Transverse colon (tissue), 4 donors: ENCODE data around the gene IRF4.

Experiments
- EP300 ChIP-seq: sonication (generic); formaldehyde crosslinking; IDR thresholded peaks from one replicate; pipeline ENCODE4 v1.6.1; 2017; ENCODE audit warnings: antibody characterized with exemption, low read depth
- POLR2A ChIP-seq: fragments of 450-650 bp; IDR thresholded peaks from one replicate; pipeline ENCODE4 v1.6.1; 2016; ENCODE audit warnings: antibody characterized with exemption, mild to moderate bottlenecking, moderate library complexity
- POLR2AphosphoS5 ChIP-seq, 3 donors: sonication (generic); formaldehyde crosslinking; IDR thresholded peaks; one replicate each; pipeline ENCODE4 v1.6.1; 2016; ENCODE audit warnings: antibody characterized with exemption in 3 of 3
- TF ChIP-seq, protein P1 (sequence below), 5 experiments: fragments of 200-600 bp in 3 of 5; fragments of 450-650 bp in 2 of 5; sonication (generic) in 3 of 5; IDR thresholded peaks; 1 replicate in 2 of 5; 2 replicates in 3 of 5; pipeline ENCODE4 v1.5.1; 2016 to 2017; ENCODE audit warnings: antibody characterized with exemption in 5 of 5, inconsistent platforms in 3 of 5, mild to moderate bottlenecking in 2 of 5, moderate library complexity in 1 of 5

GRCh38 chr6:423799-424345 is 32.3 kb downstream of the IRF4 start:
- no peak for TF ChIP-seq POLR2AphosphoS5 (IDR thresholded peaks at IDR 0.05)
- TF ChIP-seq POLR2A: no peak
- TF ChIP-seq, protein P1, sequence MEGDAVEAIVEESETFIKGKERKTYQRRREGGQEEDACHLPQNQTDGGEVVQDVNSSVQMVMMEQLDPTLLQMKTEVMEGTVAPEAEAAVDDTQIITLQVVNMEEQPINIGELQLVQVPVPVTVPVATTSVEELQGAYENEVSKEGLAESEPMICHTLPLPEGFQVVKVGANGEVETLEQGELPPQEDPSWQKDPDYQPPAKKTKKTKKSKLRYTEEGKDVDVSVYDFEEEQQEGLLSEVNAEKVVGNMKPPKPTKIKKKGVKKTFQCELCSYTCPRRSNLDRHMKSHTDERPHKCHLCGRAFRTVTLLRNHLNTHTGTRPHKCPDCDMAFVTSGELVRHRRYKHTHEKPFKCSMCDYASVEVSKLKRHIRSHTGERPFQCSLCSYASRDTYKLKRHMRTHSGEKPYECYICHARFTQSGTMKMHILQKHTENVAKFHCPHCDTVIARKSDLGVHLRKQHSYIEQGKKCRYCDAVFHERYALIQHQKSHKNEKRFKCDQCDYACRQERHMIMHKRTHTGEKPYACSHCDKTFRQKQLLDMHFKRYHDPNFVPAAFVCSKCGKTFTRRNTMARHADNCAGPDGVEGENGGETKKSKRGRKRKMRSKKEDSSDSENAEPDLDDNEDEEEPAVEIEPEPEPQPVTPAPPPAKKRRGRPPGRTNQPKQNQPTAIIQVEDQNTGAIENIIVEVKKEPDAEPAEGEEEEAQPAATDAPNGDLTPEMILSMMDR (IDR thresholded peaks at IDR 0.05): no peak
- TF ChIP-seq EP300: no peak
